ENCODE results near the gene LDLRAD4.

DNA sequence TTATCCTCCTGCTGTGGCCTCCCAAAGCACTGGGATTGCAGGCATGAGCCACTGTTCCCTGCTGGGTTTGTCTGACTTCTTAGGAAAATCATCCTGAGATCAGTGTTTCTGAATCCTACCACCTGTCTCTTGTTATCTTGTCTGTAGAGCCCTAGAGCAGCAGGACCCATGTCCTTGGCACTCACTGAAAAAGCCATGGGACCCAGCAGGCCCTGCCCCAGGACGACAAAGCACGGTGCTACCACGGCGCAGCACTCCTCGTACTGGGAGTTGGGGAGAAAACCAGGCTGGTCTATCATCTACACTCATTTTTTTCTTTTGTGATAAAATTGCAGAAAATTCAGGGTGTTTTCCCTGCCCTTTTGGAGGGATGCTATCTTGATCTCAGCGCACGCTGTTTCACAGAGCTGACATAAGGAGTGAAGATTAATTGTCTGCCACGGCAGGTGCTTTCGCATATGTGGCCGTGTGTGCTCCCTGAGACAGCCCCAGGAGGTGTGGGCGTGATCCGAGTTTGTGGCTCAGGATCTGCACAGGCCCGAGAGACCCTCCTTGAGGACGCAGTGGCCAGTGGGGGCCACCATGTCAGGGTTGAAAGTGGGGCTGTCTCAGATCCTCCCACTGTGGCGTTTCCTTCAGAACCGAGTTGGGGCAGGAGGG lies 179.1 kb downstream of the LDLRAD4 start:
- TF ChIP-seq, protein P1, sequence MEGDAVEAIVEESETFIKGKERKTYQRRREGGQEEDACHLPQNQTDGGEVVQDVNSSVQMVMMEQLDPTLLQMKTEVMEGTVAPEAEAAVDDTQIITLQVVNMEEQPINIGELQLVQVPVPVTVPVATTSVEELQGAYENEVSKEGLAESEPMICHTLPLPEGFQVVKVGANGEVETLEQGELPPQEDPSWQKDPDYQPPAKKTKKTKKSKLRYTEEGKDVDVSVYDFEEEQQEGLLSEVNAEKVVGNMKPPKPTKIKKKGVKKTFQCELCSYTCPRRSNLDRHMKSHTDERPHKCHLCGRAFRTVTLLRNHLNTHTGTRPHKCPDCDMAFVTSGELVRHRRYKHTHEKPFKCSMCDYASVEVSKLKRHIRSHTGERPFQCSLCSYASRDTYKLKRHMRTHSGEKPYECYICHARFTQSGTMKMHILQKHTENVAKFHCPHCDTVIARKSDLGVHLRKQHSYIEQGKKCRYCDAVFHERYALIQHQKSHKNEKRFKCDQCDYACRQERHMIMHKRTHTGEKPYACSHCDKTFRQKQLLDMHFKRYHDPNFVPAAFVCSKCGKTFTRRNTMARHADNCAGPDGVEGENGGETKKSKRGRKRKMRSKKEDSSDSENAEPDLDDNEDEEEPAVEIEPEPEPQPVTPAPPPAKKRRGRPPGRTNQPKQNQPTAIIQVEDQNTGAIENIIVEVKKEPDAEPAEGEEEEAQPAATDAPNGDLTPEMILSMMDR (IDR thresholded peaks at IDR 0.05) = no peak
- no peak for TF ChIP-seq POLR2A (IDR thresholded peaks at IDR 0.05)
